Keratinocyte (primary cell): Measurements from ENCODE around the gene PPP1R37. TPM values are rescaled to one million over a fixed set of nuclear protein-coding genes. Genes with fewer than 3 reads are reported as not detected.

Experiments
- DNase-seq: peaks from one replicate; pipeline ENCODE4 v3.0.0-alpha.2; 2011; ENCODE audit warnings: low read depth, missing footprints, low spot score
- FAIRE-seq: peaks from 2 replicates; lab custom pipeline; 2011; peaks lifted over from hg19 to GRCh38; lab: Jason Lieb, UNC
- H2AFZ ChIP-seq: 2 replicates; pipeline ENCODE4 v1.6.0; 2012; ENCODE audit warnings: low read length, control low read depth, inconsistent platforms; ENCODE audit not compliant: control insufficient read depth
- H3K27ac ChIP-seq: 2 replicates; pipeline ENCODE4 v1.5.1; 2011; ENCODE audit warnings: low read length; ENCODE audit not compliant: control insufficient read depth, insufficient read depth
- H3K27me3 ChIP-seq: 3 replicates; pipeline ENCODE4 v1.6.0; 2011; ENCODE audit warnings: low read length; ENCODE audit not compliant: control insufficient read depth, insufficient read depth; ENCODE audit errors: extremely low read depth
- H3K36me3 ChIP-seq, 2 experiments: 2 replicates in 1 of 2; 3 replicates in 1 of 2; pipeline ENCODE4 v1.5.1; 2011; ENCODE audit warnings: low read length in 2 of 2, mild to moderate bottlenecking in 1 of 2; ENCODE audit not compliant: control insufficient read depth in 2 of 2, insufficient read depth in 2 of 2; ENCODE audit errors: extremely low read depth in 1 of 2
- H3K4me1 ChIP-seq: 3 replicates; pipeline ENCODE4 v1.5.1; 2011; ENCODE audit warnings: low read length; ENCODE audit not compliant: control insufficient read depth, insufficient read depth; ENCODE audit errors: extremely low read depth
- H3K4me2 ChIP-seq: 3 replicates; pipeline ENCODE4 v1.6.0; 2011; ENCODE audit warnings: low read depth, low read length; ENCODE audit not compliant: control insufficient read depth, insufficient read depth; ENCODE audit errors: extremely low read depth
- H3K4me3 ChIP-seq, 3 experiments: fragments of 200-600 bp in 1 of 3; sonication (generic) in 1 of 3; 2 replicates in 2 of 3; 3 replicates in 1 of 3; pipeline ENCODE4 v1.5.1; 2011 to 2016; ENCODE audit warnings: low read length in 3 of 3, mild to moderate bottlenecking in 3 of 3, control low read depth in 2 of 3, inconsistent platforms in 1 of 3, low read depth in 1 of 3, mixed read lengths in 1 of 3, mixed run types in 1 of 3, moderate library complexity in 1 of 3; ENCODE audit not compliant: control insufficient read depth in 2 of 3, insufficient read depth in 2 of 3; ENCODE audit errors: extremely low read depth in 1 of 3
- H3K79me2 ChIP-seq: 2 replicates; pipeline ENCODE4 v1.6.0; 2012; ENCODE audit warnings: low read length; ENCODE audit not compliant: control insufficient read depth, insufficient read depth
- H3K9ac ChIP-seq: 3 replicates; pipeline ENCODE4 v1.6.0; 2011; ENCODE audit warnings: low read length; ENCODE audit not compliant: control insufficient read depth, insufficient read depth; ENCODE audit errors: extremely low read depth
- H3K9me1 ChIP-seq: 3 replicates; pipeline ENCODE4 v1.6.0; 2011; ENCODE audit warnings: low read length; ENCODE audit not compliant: control insufficient read depth, insufficient read depth; ENCODE audit errors: extremely low read depth
- H3K9me3 ChIP-seq: 2 replicates; pipeline ENCODE4 v1.5.1; 2012; ENCODE audit warnings: low read depth, low read length; ENCODE audit not compliant: control insufficient read depth
- H4K20me1 ChIP-seq: 3 replicates; pipeline ENCODE4 v1.6.0; 2011; ENCODE audit warnings: low read length; ENCODE audit not compliant: control insufficient read depth, insufficient read depth; ENCODE audit errors: extremely low read depth
- EZH2 ChIP-seq: IDR thresholded peaks from one replicate; pipeline ENCODE4 v1.6.1; 2012; ENCODE audit warnings: inconsistent platforms, mild to moderate bottlenecking, low read length, moderate library complexity
- dilution Hi-C: fragments of 300-500 bp; cut with MboI; formaldehyde crosslinking; loops from one replicate; pipeline ENCODE4 v1.7.0; 2020; ENCODE audit warnings: low sequenced_read_pairs; ENCODE audit not compliant: extremely low pct_ligation_motif_present
- polyA minus RNA-seq, 3 experiments: library from RNA; depleted of rRNA, polyadenylated mRNA; stranded (reverse); fragments of >200 nt; gene quantifications; 1 replicate in 1 of 3; 2 replicates in 1 of 3; 3 replicates in 1 of 3; pipeline ENCODE4 v1.2.3, GENCODE V29; 2011
- polyA plus RNA-seq, 5 experiments: library from polyadenylated mRNA; depleted of rRNA in 3 of 5; stranded (reverse) in 3 of 5; stranded (forward) in 1 of 5; unstranded in 1 of 5; fragments of >200 nt; gene quantifications; 1 replicate in 1 of 5; 2 replicates in 3 of 5; 3 replicates in 1 of 5; pipeline versions ENCODE4 v1.2.1 to v1.2.3, GENCODE V29; 2011 to 2012; ENCODE audit warnings: missing spikeins in 2 of 5, low read depth in 1 of 5, low replicate concordance in 1 of 5
- TF ChIP-seq, protein P1 (sequence below), 3 experiments: IDR thresholded peaks in 1 of 3; conservative IDR thresholded peaks in 1 of 3; optimal IDR thresholded peaks in 1 of 3; 2 replicates in 2 of 3; 3 replicates in 1 of 3; pipeline versions ENCODE3 to v1.5.1; 2011; ENCODE audit warnings: low read length in 3 of 3, mild to moderate bottlenecking in 3 of 3, moderate library complexity in 2 of 3, control low read depth in 1 of 3, inconsistent platforms in 1 of 3; ENCODE audit not compliant: insufficient read depth in 2 of 3; ENCODE audit errors: extremely low read depth in 1 of 3

PPP1R37 gene, protein sequence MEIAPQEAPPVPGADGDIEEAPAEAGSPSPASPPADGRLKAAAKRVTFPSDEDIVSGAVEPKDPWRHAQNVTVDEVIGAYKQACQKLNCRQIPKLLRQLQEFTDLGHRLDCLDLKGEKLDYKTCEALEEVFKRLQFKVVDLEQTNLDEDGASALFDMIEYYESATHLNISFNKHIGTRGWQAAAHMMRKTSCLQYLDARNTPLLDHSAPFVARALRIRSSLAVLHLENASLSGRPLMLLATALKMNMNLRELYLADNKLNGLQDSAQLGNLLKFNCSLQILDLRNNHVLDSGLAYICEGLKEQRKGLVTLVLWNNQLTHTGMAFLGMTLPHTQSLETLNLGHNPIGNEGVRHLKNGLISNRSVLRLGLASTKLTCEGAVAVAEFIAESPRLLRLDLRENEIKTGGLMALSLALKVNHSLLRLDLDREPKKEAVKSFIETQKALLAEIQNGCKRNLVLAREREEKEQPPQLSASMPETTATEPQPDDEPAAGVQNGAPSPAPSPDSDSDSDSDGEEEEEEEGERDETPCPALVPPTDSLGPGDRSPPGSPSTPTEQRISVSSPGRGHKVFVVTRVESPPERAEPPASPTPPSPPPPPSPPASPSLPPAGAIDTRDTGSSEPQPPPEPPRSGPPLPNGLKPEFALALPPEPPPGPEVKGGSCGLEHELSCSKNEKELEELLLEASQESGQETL
- polyA plus RNA-seq = 8.6 to 15.2 TPM (median 10.2 TPM) in 3 replicates
- 24.7 TPM for polyA plus RNA-seq (2011; ENCODE audit: low read depth)
- 5.7 and 15.6 TPM in 2 replicates for polyA plus RNA-seq (2011; cell fraction: cytosol; rRNA removed)
- 13.8 and 16.9 TPM in 2 replicates for polyA plus RNA-seq (2011; cell fraction: nucleus; rRNA removed)
- polyA plus RNA-seq (2012; ENCODE audit: low replicate concordance) = 12.6 and 19.5 TPM in 2 replicates
- 8.6 to 15.6 TPM (median 11.1 TPM) in 3 replicates for polyA minus RNA-seq
- 22.6 TPM for polyA minus RNA-seq (2011; cell fraction: cytosol; rRNA and poly(A)+ RNA removed)
- polyA minus RNA-seq (2011; cell fraction: nucleus; rRNA and poly(A)+ RNA removed) = 8.8 and 8.9 TPM in 2 replicates

DNA sequence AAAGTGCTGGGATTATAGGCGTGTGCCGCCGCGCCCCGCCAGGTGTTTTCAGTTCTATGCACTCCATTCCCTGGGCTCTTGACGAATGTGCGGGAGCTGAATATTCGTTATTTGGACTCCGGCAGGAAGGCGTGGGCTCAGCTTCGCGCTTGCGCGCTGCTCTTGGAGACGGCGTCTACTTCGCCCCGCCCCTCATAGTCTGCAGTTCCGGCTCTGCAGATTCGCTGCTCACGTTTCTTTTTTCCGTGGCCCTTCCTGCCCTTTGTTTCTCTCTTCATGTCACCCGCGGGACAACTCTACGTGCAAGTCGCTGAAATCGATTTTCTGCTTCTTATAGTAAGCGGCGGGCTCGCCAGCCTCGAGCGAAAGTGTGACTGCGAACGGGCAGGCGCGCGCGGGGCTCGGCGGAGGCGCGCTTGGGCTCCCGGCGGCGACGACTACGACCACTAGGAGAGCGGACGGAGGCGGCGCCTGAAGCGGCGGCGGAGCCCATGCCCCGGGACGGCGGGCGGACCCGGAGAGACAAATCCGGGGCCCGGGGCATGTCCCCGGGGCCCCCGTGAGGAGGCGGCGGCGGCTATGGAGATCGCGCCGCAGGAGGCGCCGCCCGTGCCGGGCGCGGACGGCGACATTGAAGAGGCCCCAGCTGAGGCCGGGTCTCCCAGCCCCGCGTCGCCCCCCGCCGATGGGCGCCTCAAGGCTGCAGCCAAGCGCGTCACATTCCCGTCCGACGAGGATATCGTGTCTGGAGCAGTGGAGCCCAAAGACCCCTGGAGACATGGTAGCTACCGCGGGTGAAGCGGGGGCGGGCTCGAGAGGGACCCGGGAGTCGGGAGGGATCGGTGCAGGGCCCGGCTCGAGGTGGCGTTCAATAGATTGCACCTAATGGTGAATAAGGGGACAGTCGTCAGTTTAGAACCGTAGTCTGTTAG is at the start of gene PPP1R37:
TSS of gene PPP1R37 (plus strand) at position 433 of the 932 bp plus-strand sequence. CDS start at position 580, 147 bp downstream.
- H3K27me3 ChIP-seq = no peaks in the 10 kb centered on the region
- no peaks in the 10 kb centered on the region for H3K9me3 ChIP-seq
- peak within 1 kb of the TSS; percentile 99 for H3K4me2 ChIP-seq
- dilution Hi-C loops = no loop called here
- peak within 1 kb of the TSS; percentile 86 to 96 (median 92) for H3K4me3 ChIP-seq
- peaks cover 31% of the 10 kb centered on the region for H3K4me1 ChIP-seq
- DNase-seq (peak; percentile 82), FAIRE-seq (peak; percentile 93)
- peak within 1 kb of the TSS; percentile 75 for H2AFZ ChIP-seq
- peaks cover 7 to 8% of the 10 kb centered on the region in 2 experiments for H3K36me3 ChIP-seq
- H3K27ac ChIP-seq = peak within 1 kb of the TSS; percentile 85
- no peaks in the 10 kb centered on the region for H4K20me1 ChIP-seq
- peaks cover 53% of the 10 kb centered on the region for H3K79me2 ChIP-seq
- peak within 1 kb of the TSS; percentile 91 for H3K9ac ChIP-seq
- TF ChIP-seq, protein P1, sequence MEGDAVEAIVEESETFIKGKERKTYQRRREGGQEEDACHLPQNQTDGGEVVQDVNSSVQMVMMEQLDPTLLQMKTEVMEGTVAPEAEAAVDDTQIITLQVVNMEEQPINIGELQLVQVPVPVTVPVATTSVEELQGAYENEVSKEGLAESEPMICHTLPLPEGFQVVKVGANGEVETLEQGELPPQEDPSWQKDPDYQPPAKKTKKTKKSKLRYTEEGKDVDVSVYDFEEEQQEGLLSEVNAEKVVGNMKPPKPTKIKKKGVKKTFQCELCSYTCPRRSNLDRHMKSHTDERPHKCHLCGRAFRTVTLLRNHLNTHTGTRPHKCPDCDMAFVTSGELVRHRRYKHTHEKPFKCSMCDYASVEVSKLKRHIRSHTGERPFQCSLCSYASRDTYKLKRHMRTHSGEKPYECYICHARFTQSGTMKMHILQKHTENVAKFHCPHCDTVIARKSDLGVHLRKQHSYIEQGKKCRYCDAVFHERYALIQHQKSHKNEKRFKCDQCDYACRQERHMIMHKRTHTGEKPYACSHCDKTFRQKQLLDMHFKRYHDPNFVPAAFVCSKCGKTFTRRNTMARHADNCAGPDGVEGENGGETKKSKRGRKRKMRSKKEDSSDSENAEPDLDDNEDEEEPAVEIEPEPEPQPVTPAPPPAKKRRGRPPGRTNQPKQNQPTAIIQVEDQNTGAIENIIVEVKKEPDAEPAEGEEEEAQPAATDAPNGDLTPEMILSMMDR (optimal IDR thresholded peaks at IDR 0.05 in 1 of 3, IDR thresholded peaks at IDR 0.05 in 1 of 3, conservative IDR thresholded peaks at IDR 0.05 in 1 of 3; ENCODE audit: extremely low read depth in 1 of 3, insufficient read depth in 2 of 3, low read length in 3 of 3) = peak in 2 of 3 experiments; percentile 5 to 17
- TF ChIP-seq EZH2 = no peak
- H3K9me1 ChIP-seq = peaks cover 2% of the 10 kb centered on the region

DNA sequence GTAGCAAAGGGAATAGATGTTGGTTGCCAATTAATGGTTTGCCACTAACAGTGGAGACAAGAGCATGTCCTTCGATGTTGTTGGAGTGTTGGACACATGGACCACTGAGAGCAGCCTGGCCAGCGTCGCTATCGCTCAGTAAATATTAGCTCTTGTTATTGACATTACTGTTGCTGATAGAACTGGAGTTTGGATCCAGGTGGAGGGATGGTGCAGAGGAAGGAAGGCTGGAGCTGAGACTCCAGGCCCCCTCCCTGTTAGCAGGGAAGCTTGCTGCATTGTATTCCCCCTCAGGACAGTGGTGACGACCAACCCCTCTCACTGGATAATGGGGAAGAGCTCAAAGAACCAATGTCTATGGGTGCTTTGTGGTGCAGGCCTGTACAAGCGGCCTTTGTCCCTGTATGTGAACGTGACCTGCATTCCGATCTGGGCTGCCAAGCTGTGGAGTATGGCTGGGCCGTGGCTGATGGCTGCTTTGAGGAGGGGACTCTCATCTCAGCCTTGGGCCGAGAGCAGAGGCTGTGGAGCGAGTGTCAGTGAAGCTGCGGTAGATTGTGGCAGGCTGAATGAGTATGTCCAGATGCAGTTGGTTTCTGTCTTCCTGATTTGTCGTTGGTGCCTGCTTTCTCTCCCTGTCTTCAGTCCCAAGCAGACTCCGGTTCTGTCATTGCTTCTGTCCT is 47.2 kb upstream of the PPP1R37 start:
- dilution Hi-C loops = no loop called here
- no peak for TF ChIP-seq EZH2
- TF ChIP-seq, protein P1 (optimal IDR thresholded peaks at IDR 0.05 in 1 of 3, IDR thresholded peaks at IDR 0.05 in 1 of 3, conservative IDR thresholded peaks at IDR 0.05 in 1 of 3; ENCODE audit: extremely low read depth in 1 of 3, insufficient read depth in 2 of 3, low read length in 3 of 3) = no peak
- H3K27ac ChIP-seq = no peak overlapping the region
- FAIRE-seq = no peak
- peaks cover 15% of the 10 kb centered on the region for H3K4me1 ChIP-seq
- H3K36me3 ChIP-seq = peaks cover 22 to 26% of the 10 kb centered on the region in 2 experiments
- H3K27me3 ChIP-seq = no peaks in the 10 kb centered on the region
- no peak overlapping the region for H3K4me2 ChIP-seq
- no peaks in the 10 kb centered on the region for H3K9me3 ChIP-seq
- no peaks in the 10 kb centered on the region for H3K9me1 ChIP-seq
- no peak overlapping the region for H2AFZ ChIP-seq
- H3K4me3 ChIP-seq = no peak overlapping the region
- peaks cover 18% of the 10 kb centered on the region for H4K20me1 ChIP-seq
- no peak overlapping the region for H3K9ac ChIP-seq
- peaks cover 64% of the 10 kb centered on the region for H3K79me2 ChIP-seq
- DNase-seq = no peak
